GM21526 (cell line): Measurements from ENCODE around the gene RAB4A.

Source experiments
- ATAC-seq: cut with Tn5 transposase; IDR thresholded peaks from one replicate; pipeline ENCODE4 v1.9.1; 2021; ENCODE audit warnings: moderate library complexity; ENCODE audit not compliant: unreplicated experiment, low FRiP score

The RAB4A gene

GRCh38 chr1:229270547-229271447 lies at the start of gene RAB4A:
TSS of gene RAB4A (plus strand) at chr1:229271111. CDS start at chr1:229271340, 229 bp downstream.
- peak; percentile 92 for ATAC-seq

- ATAC-seq = no peak
Observed at GRCh38 chr1:229222081-229222480, 48.8 kb upstream of the RAB4A start.

GRCh38 chr1:229223498-229223897 lies 47.4 kb upstream of the RAB4A start:
- ATAC-seq = no peak

- ATAC-seq = no peak
Observed at GRCh38 chr1:229224308-229224707, 46.6 kb upstream of the RAB4A start.

GRCh38 chr1:229225331-229225782 lies 45.6 kb upstream of the RAB4A start:
- ATAC-seq = no peak

- ATAC-seq = no peak
Observed at GRCh38 chr1:229226796-229227195, 44.1 kb upstream of the RAB4A start.

- no peak for ATAC-seq
Observed at GRCh38 chr1:229227298-229227919, 43.5 kb upstream of the RAB4A start.

- ATAC-seq = no peak
Observed at GRCh38 chr1:229228522-229228921, 42.4 kb upstream of the RAB4A start.

- ATAC-seq = no peak
Observed at GRCh38 chr1:229229137-229229720, 41.7 kb upstream of the RAB4A start.

- no peak for ATAC-seq
Observed at GRCh38 chr1:229229721-229230139, 41.2 kb upstream of the RAB4A start.

GRCh38 chr1:229230140-229230892 lies 40.6 kb upstream of the RAB4A start:
- peak; percentile 54 for ATAC-seq

- ATAC-seq = no peak
Observed at GRCh38 chr1:229230893-229231753, 39.8 kb upstream of the RAB4A start.

- ATAC-seq = no peak
Observed at GRCh38 chr1:229231754-229232119, 39.2 kb upstream of the RAB4A start.

- ATAC-seq = no peak
Observed at GRCh38 chr1:229234870-229235472, 35.9 kb upstream of the RAB4A start.

- ATAC-seq = no peak
Observed at GRCh38 chr1:229237320-229237719, 33.6 kb upstream of the RAB4A start.

- ATAC-seq = no peak
Observed at GRCh38 chr1:229238231-229238630, 32.7 kb upstream of the RAB4A start.

- no peak for ATAC-seq
Observed at GRCh38 chr1:229238674-229239415, 32.1 kb upstream of the RAB4A start.

- no peak for ATAC-seq
Observed at GRCh38 chr1:229240532-229240931, 30.4 kb upstream of the RAB4A start.

GRCh38 chr1:229241390-229241789 lies 29.5 kb upstream of the RAB4A start:
- no peak for ATAC-seq
